Esophagus squamous epithelium (tissue), 5 donors: ENCODE measurements around the gene TERT. TPM values are rescaled to one million over a fixed set of nuclear protein-coding genes. Genes with fewer than 3 reads are reported as not detected.

Experiments
- DNase-seq: peaks from one replicate; lab custom pipeline; 2025; lab: John Stamatoyannopoulos, UW
- H3K27ac ChIP-seq, 4 donors: fragments of 200-600 bp; sonication (generic); one replicate each; pipeline ENCODE4 v1.5.1; 2016 to 2019; ENCODE audit warnings: mild to moderate bottlenecking in 1 of 4
- H3K27me3 ChIP-seq, 4 donors: fragments of 200-600 bp; sonication (generic); 1 replicate in 3 of 4; 2 replicates in 1 of 4; pipeline versions ENCODE4 v1.5.1 to v1.6.0; 2017 to 2021; ENCODE audit warnings: antibody characterized with exemption in 1 of 4
- H3K36me3 ChIP-seq, 3 donors: fragments of 200-600 bp; sonication (generic); one replicate each; pipeline ENCODE4 v1.5.1; 2016 to 2019
- H3K4me1 ChIP-seq, 3 donors: fragments of 200-600 bp; sonication (generic); one replicate each; pipeline ENCODE4 v1.5.1; 2017 to 2019
- H3K4me3 ChIP-seq, 4 donors: fragments of 200-600 bp; sonication (generic); 1 replicate in 3 of 4; 2 replicates in 1 of 4; pipeline ENCODE4 v1.5.1; 2016 to 2019; ENCODE audit warnings: mild to moderate bottlenecking in 2 of 4, moderate library complexity in 1 of 4
- H3K9me3 ChIP-seq, 3 donors: fragments of 200-600 bp; sonication (generic); one replicate each; pipeline ENCODE4 v1.5.1; 2016 to 2019
- POLR2A ChIP-seq, 4 donors: fragments of 450-650 bp; IDR thresholded peaks; one replicate each; pipeline ENCODE4 v1.6.1; 2017; ENCODE audit warnings: antibody characterized with exemption in 4 of 4, mild to moderate bottlenecking in 4 of 4, moderate library complexity in 3 of 4
- WGBS, 2 donors: methylation state at CpG; one replicate each; pipeline ENCODE4 v1.1.5; 2018; 5-methylcytosine and 5-hydroxymethylcytosine counted together
- intact Hi-C: fragments of 100-400 bp; cut with DNase I; formaldehyde crosslinking; loops from one replicate; pipeline ENCODE4 v1.15.0; 2022
- total RNA-seq, 4 donors: library from RNA; depleted of rRNA; stranded (reverse); fragments of >200 nt; gene quantifications; one replicate each; pipeline ENCODE4 v1.1.0, GENCODE V29; 2016
- TF ChIP-seq, protein P1 (sequence below), 6 experiments: fragments of 450-650 bp in 4 of 6; fragments of 200-600 bp in 2 of 6; sonication (generic) in 2 of 6; IDR thresholded peaks; one replicate each; pipeline ENCODE4 v1.5.1; 2016 to 2019; ENCODE audit warnings: antibody characterized with exemption in 6 of 6, mild to moderate bottlenecking in 4 of 6, moderate library complexity in 4 of 6
- donor health status: DM: yes; HTN: yes; CAD: no.

TERT gene
- total RNA-seq, 4 donors from 2014 or later, result 0.19 to 9.5 (median 0.31) TPM; not detected in 1

DNA sequence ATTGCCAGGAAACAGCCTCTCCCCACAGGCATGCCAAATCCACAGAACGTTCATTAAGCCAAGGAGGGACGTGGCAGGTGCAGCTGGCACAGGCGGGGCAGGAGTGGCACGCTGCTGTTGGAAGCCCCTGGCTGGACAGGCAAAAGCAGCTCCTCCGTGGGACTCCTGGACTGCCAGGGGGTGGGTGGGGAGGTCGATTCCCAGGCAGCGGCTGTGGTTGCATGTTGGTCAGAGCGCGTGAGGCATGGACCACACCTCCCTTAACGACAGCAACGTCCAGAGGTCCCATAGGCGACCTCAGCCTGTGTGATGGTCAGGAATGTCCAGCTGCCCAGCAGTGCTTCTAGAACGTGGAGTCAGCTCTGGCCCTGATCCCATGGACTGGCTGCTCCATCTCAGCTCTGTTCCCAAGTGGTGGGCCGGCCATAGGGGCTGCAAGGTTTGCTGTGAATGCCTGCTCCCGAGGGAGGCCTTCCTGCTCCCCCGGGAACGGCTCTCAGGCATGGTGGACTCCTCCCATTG lies 86.6 kb downstream of the TERT start:
- no peak for DNase-seq
- intact Hi-C loops, result no loop called here
- no peak for TF ChIP-seq POLR2A (IDR thresholded peaks at IDR 0.05)
- TF ChIP-seq, protein P1, sequence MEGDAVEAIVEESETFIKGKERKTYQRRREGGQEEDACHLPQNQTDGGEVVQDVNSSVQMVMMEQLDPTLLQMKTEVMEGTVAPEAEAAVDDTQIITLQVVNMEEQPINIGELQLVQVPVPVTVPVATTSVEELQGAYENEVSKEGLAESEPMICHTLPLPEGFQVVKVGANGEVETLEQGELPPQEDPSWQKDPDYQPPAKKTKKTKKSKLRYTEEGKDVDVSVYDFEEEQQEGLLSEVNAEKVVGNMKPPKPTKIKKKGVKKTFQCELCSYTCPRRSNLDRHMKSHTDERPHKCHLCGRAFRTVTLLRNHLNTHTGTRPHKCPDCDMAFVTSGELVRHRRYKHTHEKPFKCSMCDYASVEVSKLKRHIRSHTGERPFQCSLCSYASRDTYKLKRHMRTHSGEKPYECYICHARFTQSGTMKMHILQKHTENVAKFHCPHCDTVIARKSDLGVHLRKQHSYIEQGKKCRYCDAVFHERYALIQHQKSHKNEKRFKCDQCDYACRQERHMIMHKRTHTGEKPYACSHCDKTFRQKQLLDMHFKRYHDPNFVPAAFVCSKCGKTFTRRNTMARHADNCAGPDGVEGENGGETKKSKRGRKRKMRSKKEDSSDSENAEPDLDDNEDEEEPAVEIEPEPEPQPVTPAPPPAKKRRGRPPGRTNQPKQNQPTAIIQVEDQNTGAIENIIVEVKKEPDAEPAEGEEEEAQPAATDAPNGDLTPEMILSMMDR (IDR thresholded peaks at IDR 0.05), result no peak

DNA sequence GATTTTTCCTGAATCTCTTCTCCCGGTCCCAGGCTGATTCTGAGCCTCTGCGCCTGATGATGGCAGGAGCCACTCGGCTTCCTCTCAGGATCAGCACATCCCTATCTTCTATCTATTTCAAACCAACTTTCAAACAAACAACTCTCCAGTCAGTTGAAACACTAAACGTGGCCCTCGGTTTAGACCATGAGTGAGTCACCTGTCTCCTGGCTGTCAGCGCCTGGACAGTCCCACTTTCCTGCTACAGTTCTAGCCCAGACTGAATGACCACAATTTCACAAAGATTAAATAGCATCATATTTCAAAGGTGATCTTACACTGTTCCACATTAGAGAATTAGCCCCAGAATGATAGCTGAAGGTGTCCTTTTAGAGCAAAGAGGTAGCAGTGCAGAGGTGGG lies 87.3 kb downstream of the TERT start:
- TF ChIP-seq, protein P1 (IDR thresholded peaks at IDR 0.05), result no peak
- no peak for TF ChIP-seq POLR2A (IDR thresholded peaks at IDR 0.05)
- no peaks in the 10 kb centered on the region for H3K36me3 ChIP-seq
- H3K27me3 ChIP-seq, result peaks cover 0 to 86% (median 0%) of the 10 kb centered on the region in 4 donors
- no peaks in the 10 kb centered on the region for H3K9me3 ChIP-seq
- no peaks in the 10 kb centered on the region for H3K4me1 ChIP-seq
- no peak overlapping the region for H3K27ac ChIP-seq
- intact Hi-C loops, result no loop called here
- no peak for DNase-seq
- H3K4me3 ChIP-seq, result no peak overlapping the region
- WGBS, 2 donors, result 63 to 65% methylated on average over 6 of the region's 6 CpGs

More for the DNA sequence above, 86.6 kb downstream of the TERT start:
- no peak overlapping the region for H3K27ac ChIP-seq
- H3K4me1 ChIP-seq, result no peaks in the 10 kb centered on the region
- no peaks in the 10 kb centered on the region for H3K9me3 ChIP-seq
- no peaks in the 10 kb centered on the region for H3K36me3 ChIP-seq
- H3K27me3 ChIP-seq, result peaks cover 0 to 79% (median 0%) of the 10 kb centered on the region in 4 donors
- H3K4me3 ChIP-seq, result no peak overlapping the region
- WGBS, 2 donors, result 71% methylated on average over 9 of the region's 17 CpGs; no CpG with 5 or more reads in 1 of the 2 donors

DNA sequence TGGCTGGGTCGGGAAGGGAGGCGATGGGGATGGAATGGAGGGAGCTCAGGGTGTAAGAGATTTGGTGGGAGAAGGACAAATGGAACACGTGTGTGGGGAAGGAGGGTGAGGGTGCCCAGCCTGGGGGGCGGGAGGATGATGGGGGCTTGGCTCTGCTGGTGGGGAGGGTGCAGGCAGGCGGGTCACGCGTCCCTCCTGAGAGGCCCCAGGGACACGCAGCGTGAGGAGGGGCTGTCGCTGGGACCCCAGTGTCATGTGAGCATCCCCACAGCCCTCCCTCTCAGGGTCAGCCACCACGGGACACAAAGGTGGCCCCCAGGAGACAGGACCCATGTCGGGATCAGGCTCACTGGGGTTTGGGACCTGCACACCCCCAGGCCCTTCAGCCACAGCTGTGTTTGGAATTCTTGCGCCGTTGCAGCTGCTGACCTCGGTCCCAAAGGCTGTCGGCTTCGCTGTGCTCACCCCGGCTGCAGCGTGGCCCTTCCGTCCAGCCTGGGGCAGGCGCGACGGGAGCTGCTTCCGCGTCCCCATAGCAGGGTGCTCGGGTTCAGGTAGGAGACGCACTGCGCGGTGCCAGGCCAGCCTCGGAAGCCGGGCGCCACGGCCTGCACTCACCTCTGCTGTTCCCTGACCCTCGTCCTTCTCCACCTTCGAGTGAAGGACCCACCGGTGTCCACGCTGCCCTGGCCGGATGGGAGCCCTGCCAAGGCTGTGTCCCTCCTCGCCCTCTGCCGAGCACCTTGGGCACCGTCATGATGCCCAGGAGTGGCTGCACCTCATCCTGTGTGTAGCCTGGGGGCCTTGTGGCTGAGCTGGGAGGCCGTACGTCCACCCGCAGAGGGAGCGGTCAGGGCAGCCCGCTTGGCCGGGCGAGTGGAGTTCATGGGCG lies 88.1 kb downstream of the TERT start:
- WGBS, 2 donors, result 66 to 68% methylated on average over 13 to 19 of the region's 49 CpGs
- intact Hi-C loops, result no loop called here
- Histone ChIP-seq H3K9me3 (no peaks in the 10 kb centered on the region), H3K4me1 (no peaks in the 10 kb centered on the region), H3K27me3 (peaks cover 0 to 94% (median 0%) of the 10 kb centered on the region in 4 donors), H3K4me3 (no peak overlapping the region), H3K27ac (no peak overlapping the region), H3K36me3 (no peaks in the 10 kb centered on the region)
- TF ChIP-seq, protein P1 (IDR thresholded peaks at IDR 0.05), result no peak
- TF ChIP-seq POLR2A (IDR thresholded peaks at IDR 0.05), result no peak
- DNase-seq, result no peak

DNA sequence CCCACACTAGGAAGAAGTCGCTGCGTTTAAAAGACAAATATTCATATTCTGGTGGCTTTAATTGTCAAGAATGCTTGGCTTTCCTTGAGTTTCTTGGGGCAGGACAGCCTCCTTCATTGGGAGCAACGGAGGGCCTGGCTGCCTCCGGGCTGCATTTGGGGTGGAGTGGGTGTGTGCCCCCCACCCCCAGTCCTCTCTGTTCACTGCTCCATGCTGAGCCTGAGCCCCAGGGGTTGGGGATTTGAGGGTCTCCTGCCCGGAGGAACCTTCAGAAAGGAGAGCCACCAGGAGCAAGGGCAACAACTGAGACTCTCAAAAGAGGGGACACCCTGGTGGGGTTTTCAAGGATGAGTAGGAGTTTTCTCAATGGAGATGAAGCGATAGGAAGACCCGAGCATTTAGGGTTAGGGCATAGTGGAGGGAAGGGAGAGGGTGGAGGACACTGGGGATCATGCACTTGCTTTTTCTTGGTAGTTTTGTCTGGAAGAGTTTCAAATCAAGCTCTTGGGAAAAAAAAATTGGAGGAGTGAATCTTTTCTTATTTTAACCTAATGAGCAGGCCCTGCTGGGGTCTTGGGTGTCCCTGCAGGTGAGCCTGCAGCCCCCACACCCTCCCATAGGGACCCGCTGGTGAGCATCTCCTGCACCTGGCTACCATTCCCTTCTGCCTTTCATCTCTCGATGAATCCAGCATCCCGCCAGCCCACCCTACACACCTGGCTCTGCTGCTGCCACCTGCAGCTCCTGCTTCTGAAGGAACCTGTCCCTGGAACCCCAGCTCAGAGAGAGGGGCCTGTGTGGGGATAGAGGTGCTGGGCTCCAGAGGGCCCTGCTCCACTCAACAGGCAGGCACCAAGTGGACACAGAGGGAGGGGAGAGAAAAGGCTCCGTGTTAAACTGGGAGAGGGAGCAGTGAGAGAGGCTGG lies 89.3 kb downstream of the TERT start:
- WGBS, 2 donors, result 60 to 62% methylated on average over 10 of the region's 11 CpGs
- H3K27me3 ChIP-seq, result peaks cover 0 to 98% (median 0%) of the 10 kb centered on the region in 4 donors
- DNase-seq, result no peak
- no peaks in the 10 kb centered on the region for H3K4me1 ChIP-seq
- H3K27ac ChIP-seq, result no peak overlapping the region
- no peaks in the 10 kb centered on the region for H3K9me3 ChIP-seq
- H3K36me3 ChIP-seq, result no peaks in the 10 kb centered on the region
- no peak overlapping the region for H3K4me3 ChIP-seq
- TF ChIP-seq, protein P1 (IDR thresholded peaks at IDR 0.05), result no peak
- TF ChIP-seq POLR2A (IDR thresholded peaks at IDR 0.05), result no peak
- intact Hi-C loops, result no loop called here
